ENCODE data around the gene COL25A1. TPM values are rescaled to one million over a fixed set of nuclear protein-coding genes. Genes with fewer than 3 reads are reported as not detected.

The COL25A1 gene
- total RNA-seq, 1 experiment from 2014 or later, result not detected

DNA sequence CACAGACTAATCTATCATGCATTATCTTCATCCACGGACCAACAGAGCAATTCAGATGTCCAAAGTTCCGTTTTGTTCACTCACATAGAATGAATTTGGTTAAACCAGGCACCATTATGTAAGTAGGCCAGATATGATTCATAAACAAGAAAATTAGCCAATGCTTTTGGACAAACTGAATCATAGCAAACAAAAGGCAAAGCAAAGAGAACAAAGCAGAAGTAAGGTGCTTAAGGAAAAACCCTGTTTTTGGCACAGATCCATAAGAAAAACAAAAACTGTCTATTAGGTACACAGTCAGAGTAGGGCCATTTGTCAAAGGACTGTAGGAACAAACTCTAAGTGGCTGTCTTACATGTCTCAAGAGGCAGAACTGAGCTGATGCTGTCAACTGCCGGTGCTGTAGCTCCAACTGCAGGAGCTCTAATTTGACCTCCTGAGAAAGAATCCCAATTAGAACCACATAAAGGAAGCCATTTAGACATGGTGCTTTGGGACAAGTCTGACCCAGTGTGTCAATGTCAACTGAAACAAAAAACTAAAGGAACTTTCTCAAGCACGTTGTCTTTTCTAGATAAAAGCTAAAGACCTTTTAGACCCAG is 146.7 kb downstream of the COL25A1 start:
- DNase-seq, result no peak
- no peak for TF ChIP-seq CTCF (IDR thresholded peaks at IDR 0.05; ENCODE audit: unreplicated experiment)
- Mint-ChIP-seq H3K27ac (ENCODE audit: unreplicated experiment) (no peak overlapping the region), H3K4me1 (ENCODE audit: low read depth, unreplicated experiment) (no peaks in the 10 kb centered on the region), H3K27me3 (ENCODE audit: unreplicated experiment) (no peaks in the 10 kb centered on the region), H3K9me3 (ENCODE audit: low read depth, unreplicated experiment) (no peaks in the 10 kb centered on the region), H3K4me3 (ENCODE audit: low read depth, unreplicated experiment) (no peak overlapping the region), H3K36me3 (ENCODE audit: insufficient read depth, unreplicated experiment) (no peaks in the 10 kb centered on the region)
- CTCF ChIA-PET, result no interaction called here
- intact Hi-C loops (cut with micrococcal nuclease; ENCODE audit: unreplicated experiment), result no loop called here
- no TSS peak for BruUV-seq (replicated peaks)

DNA sequence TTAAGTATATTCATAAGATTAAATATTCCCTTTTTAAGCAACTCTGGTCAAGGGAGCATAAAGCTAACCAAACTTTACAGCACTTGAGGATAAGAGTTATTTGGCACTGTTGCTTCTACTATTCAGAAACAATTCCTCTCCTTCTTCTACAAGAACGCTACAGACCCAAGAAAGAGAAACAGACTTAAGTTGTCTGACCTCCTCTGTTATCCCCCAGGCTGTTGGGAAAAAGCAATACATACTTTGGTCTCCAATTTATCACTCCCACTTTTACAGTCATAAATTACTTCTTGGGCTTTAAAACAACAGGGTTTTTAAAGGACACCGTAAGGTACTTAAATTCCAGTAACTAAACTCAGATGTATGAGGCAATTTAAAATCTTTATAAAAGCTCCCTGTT is 147.4 kb downstream of the COL25A1 start:
- TF ChIP-seq CTCF (IDR thresholded peaks at IDR 0.05; ENCODE audit: unreplicated experiment), result no peak
- Mint-ChIP-seq H3K9me3 (ENCODE audit: low read depth, unreplicated experiment) (no peaks in the 10 kb centered on the region), H3K27me3 (ENCODE audit: unreplicated experiment) (no peaks in the 10 kb centered on the region), H3K27ac (ENCODE audit: unreplicated experiment) (no peak overlapping the region), H3K4me3 (ENCODE audit: low read depth, unreplicated experiment) (no peak overlapping the region), H3K4me1 (ENCODE audit: low read depth, unreplicated experiment) (no peaks in the 10 kb centered on the region), H3K36me3 (ENCODE audit: insufficient read depth, unreplicated experiment) (no peaks in the 10 kb centered on the region)
- no peak for DNase-seq
- intact Hi-C loops (cut with micrococcal nuclease; ENCODE audit: unreplicated experiment), result no loop called here
- no TSS peak for BruUV-seq (replicated peaks)
- CTCF ChIA-PET, result no interaction called here

DNA sequence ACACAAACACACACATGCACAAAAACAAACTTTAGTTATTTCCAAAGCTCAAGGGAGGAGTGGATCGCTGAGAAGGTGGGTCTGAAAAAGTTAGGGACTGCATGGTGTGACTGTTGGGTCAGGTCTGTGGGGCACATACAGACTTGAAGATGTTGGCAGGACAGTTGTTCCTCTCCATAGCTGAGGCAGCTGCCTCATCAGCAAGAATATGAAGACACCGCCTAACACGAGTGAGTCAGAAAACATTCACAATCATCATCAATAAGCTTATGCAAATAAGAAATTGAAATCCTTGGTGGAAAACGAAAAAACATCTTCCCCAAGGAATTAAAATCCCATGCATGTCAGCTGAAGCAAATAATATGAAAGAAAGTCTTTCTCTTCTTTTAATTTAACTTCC is 148.0 kb downstream of the COL25A1 start:
- Mint-ChIP-seq H3K4me3 (ENCODE audit: low read depth, unreplicated experiment) (no peak overlapping the region), H3K9me3 (ENCODE audit: low read depth, unreplicated experiment) (no peaks in the 10 kb centered on the region), H3K4me1 (ENCODE audit: low read depth, unreplicated experiment) (no peaks in the 10 kb centered on the region), H3K27me3 (ENCODE audit: unreplicated experiment) (no peaks in the 10 kb centered on the region), H3K36me3 (ENCODE audit: insufficient read depth, unreplicated experiment) (no peaks in the 10 kb centered on the region), H3K27ac (ENCODE audit: unreplicated experiment) (no peak overlapping the region)
- BruUV-seq (replicated peaks), result no TSS peak
- CTCF ChIA-PET, result no interaction called here
- DNase-seq, result no peak
- intact Hi-C loops (cut with micrococcal nuclease; ENCODE audit: unreplicated experiment), result no loop called here
- TF ChIP-seq CTCF (IDR thresholded peaks at IDR 0.05; ENCODE audit: unreplicated experiment), result no peak

DNA sequence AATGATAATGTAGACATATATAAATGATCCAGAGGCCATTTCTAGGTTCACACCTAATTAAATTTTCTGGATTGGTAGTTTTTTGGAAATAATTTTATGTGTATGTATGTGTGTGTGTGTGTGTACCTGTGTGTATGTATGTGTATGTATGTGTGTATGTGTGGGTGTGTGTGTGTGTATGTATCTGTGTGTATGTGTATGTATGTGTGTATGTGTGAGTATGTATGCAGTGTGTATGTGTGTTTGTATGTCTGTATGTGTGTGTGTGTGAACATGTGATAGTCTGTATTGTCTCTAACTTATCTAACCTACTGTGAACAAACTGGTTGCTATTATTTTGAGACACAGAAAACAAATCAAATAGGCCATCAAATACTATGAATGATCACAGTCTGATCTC is 152.6 kb downstream of the COL25A1 start:
- Mint-ChIP-seq H3K27me3 (ENCODE audit: unreplicated experiment) (no peaks in the 10 kb centered on the region), H3K4me1 (ENCODE audit: low read depth, unreplicated experiment) (no peaks in the 10 kb centered on the region), H3K36me3 (ENCODE audit: insufficient read depth, unreplicated experiment) (no peaks in the 10 kb centered on the region), H3K4me3 (ENCODE audit: low read depth, unreplicated experiment) (no peak overlapping the region), H3K27ac (ENCODE audit: unreplicated experiment) (no peak overlapping the region), H3K9me3 (ENCODE audit: low read depth, unreplicated experiment) (no peaks in the 10 kb centered on the region)
- CTCF ChIA-PET, result no interaction called here
- intact Hi-C loops (cut with micrococcal nuclease; ENCODE audit: unreplicated experiment), result no loop called here
- DNase-seq, result no peak
- no peak for TF ChIP-seq CTCF (IDR thresholded peaks at IDR 0.05; ENCODE audit: unreplicated experiment)
- no TSS peak for BruUV-seq (replicated peaks)
